Ovary (tissue), 9 donors: ENCODE results near the gene RABL6. TPM values are rescaled to one million over a fixed set of nuclear protein-coding genes. Genes with fewer than 3 reads are reported as not detected.

Experiments
- DNase-seq, 5 donors: peaks; one replicate each; pipeline ENCODE4 v3.0.0-alpha.2; 2019 to 2020
- H3K27ac ChIP-seq, 2 donors: fragments of 200-600 bp; one replicate each; pipeline versions ENCODE4 v1.5.1 to v1.8.0; 2019 to 2022
- H3K27me3 ChIP-seq: fragments of 200-600 bp; one replicate; pipeline ENCODE4 v1.8.0; 2022
- H3K36me3 ChIP-seq: fragments of 200-600 bp; sonication (generic); one replicate; pipeline ENCODE4 v1.5.1; 2019
- H3K4me1 ChIP-seq: one replicate; pipeline ENCODE4 v1.8.1; 2013; ENCODE audit warnings: mild to moderate bottlenecking, moderate library complexity; ENCODE audit not compliant: insufficient read depth
- H3K4me3 ChIP-seq: fragments of 200-600 bp; sonication (generic); one replicate; pipeline ENCODE4 v1.5.1; 2017
- H3K9me3 ChIP-seq, 2 donors: fragments of 200-600 bp in 1 of 2; sonication (generic) in 1 of 2; one replicate each; pipeline versions ENCODE4 v1.5.1 to v1.8.1; 2013 to 2019; ENCODE audit warnings: mild to moderate bottlenecking in 1 of 2, moderate library complexity in 1 of 2
- CTCF ChIP-seq, 3 donors: fragments of 450-650 bp in 2 of 3; fragments of 200-600 bp in 1 of 3; IDR thresholded peaks; one replicate each; pipeline versions ENCODE4 v1.5.1 to v1.8.0; 2016 to 2022; ENCODE audit warnings: antibody characterized with exemption in 3 of 3, mild to moderate bottlenecking in 1 of 3
- EP300 ChIP-seq: sonication (generic); formaldehyde crosslinking; IDR thresholded peaks from one replicate; pipeline ENCODE4 v1.6.1; 2017; ENCODE audit warnings: antibody characterized with exemption
- POLR2A ChIP-seq: fragments of 450-650 bp; IDR thresholded peaks from one replicate; pipeline ENCODE4 v1.6.1; 2017; ENCODE audit warnings: antibody characterized with exemption, mild to moderate bottlenecking, moderate library complexity
- WGBS, 3 donors: extraction: QIAGEN DNeasy Blood & Tissue Kit in 1 of 3; methylation state at CpG; one replicate each; pipeline versions ENCODE4 v1.1.5 to v1.1.7; 2013 to 2017; 5-methylcytosine and 5-hydroxymethylcytosine counted together
- intact Hi-C, 4 donors: fragments of 100-400 bp; cut with DNase I; formaldehyde crosslinking; loops; one replicate each; pipeline versions ENCODE4 v1.11.0 to v1.15.1; 2022 to 2023
- polyA plus RNA-seq, 2 donors: library from polyadenylated mRNA; stranded (reverse); fragments of 200-250 nt in 1 of 2; fragments of 350-450 nt in 1 of 2; fragmentation: Illumina TruSeq in 1 of 2; extraction: RNeasy Lipid Tissue Mini Kit (QIAGEN cat#74804) in 1 of 2; gene quantifications; one replicate each; pipeline ENCODE4 v1.2.3, GENCODE V29; 2013 to 2014
- total RNA-seq, 7 donors: library from RNA; depleted of rRNA in 2 of 7; stranded (reverse); fragments of >200 nt in 2 of 7; fragmentation: NEBNext Ultra II Directional in 3 of 7; extraction: Animal tissue kit (Norgen Biotek cat#: 25700) in 3 of 7; gene quantifications; one replicate each; pipeline versions ENCODE4 v1.1.0 to v1.2.4, GENCODE V29; 2016 to 2023
- donor health status: DM: no; HTN: no; CAD: no; lungs with moderate emphysema.
- donor health status: DM: no; HTN: no; CAD: no.
- donor health status: Bipolar disorder and iron deficiency.
- donor health status: DM: yes; HTN: yes; CAD: no.
- donor health status: DM: no; HTN: no; CAD: no.
- donor health status: DM: yes; HTN: yes; CAD: no.

Gene RABL6
- total and polyA plus RNA-seq, 9 donors, result 22.6 to 65.4 (median 49.4) TPM

GRCh38 chr9:136885950-136886578, 78.3 kb downstream of the RABL6 start, which contains the start of gene TRAF2:
TRAF2 (plus strand) TSS chr9:136886516; CDS start chr9:136898741, 12,225 bp downstream.
- Histone ChIP-seq H3K36me3 (no peaks in the 10 kb centered on the region), H3K4me1 (peaks cover 5% of the 10 kb centered on the region), H3K4me3 (peak within 1 kb of the TSS; percentile 85), H3K9me3 (no peaks in the 10 kb centered on the region), H3K27ac (peak within 1 kb of the TSS; percentile 37 to 60), H3K27me3 (no peaks in the 10 kb centered on the region)
- intact Hi-C loops, result loop anchor here in 1 of 4 donors (5.0 kb wide), 1 partner anchor 56 kb away; the partner anchor contains the start of gene FBXW5
- 0% methylated on average over 32 to 88 of the region's 88 CpGs for WGBS, 3 donors
- peak; percentile 96 to 99 (median 98) for DNase-seq
- TF ChIP-seq POLR2A, result no peak
- no peak for TF ChIP-seq CTCF (IDR thresholded peaks at IDR 0.05)
- TF ChIP-seq EP300, result no peak

DNA sequence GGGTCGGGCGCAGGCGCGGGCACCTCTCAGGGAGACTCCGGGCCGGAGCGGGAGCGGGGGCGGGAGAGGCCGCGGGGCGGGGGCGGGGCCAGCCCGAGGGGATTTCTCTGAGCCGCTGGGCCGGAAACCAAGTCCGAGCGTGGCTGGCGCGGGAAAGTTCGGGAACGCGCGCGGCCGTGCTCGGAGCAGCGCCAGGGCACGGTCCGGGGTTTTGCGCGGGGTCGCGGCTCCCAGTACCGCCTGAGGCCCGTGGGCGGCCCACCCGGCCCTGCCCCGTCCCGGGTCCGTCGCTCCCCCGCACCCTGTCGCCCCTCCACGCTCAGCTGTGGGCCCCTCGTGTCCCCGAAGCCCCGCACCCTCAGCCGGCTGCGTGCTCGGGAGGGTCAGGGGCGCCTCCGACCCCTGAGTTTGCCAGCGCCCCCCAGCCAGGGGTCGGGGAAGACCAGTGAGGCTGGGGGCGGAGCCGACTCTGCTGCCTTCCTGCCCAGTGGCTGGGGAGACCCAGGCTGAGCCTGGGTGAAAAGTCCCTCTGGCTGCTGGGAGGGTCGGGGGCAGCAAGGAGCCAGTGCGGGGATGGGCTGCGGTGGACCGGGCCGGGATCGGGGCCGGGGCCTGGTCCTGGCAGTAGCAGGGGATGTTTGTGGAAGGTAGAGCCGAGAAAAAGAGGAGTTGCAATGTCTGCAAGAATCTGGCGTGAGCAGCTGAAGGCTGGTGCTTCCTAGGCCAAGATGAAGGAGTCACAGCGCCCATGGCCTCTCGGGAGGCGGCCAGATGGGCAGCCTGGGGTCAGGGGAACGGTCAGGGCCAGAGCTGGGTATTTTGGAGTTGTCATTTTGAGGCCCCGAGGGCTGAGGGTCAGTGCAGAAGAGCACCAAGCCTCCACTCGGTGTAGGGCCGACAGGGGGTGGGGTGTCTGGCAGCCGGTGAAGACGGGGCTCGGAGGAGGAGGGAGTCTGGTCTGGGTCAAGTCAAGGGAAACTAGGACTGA, 79.2 kb downstream of the RABL6 start:
- DNase-seq, result no peak
- Histone ChIP-seq H3K9me3 (no peaks in the 10 kb centered on the region), H3K4me3 (peak overlapping the region; percentile 85), H3K27me3 (no peaks in the 10 kb centered on the region), H3K27ac (peak overlapping the region; percentile 37 to 60), H3K4me1 (peaks cover 5% of the 10 kb centered on the region), H3K36me3 (no peaks in the 10 kb centered on the region)
- TF ChIP-seq CTCF (IDR thresholded peaks at IDR 0.05) (no peak), EP300 (no peak), POLR2A (no peak)
- intact Hi-C loops, result loop anchor here in 1 of 4 donors (5.0 kb wide), 1 partner anchor 55 kb away; the partner anchor contains the start of gene FBXW5
- WGBS, 3 donors, result 1 to 2% (median 2%) methylated on average over 39 to 76 of the region's 76 CpGs

GRCh38 chr9:136888454-136888853, 80.7 kb downstream of the RABL6 start:
- 81 to 93% (median 81%) methylated on average over 8 of the region's 8 CpGs for WGBS, 3 donors

More at GRCh38 chr9:136888454-136888853, 80.7 kb downstream of the RABL6 start:
- H3K4me1 ChIP-seq, result peaks cover 5% of the 10 kb centered on the region
- no peak overlapping the region for H3K27ac ChIP-seq
- no peaks in the 10 kb centered on the region for H3K36me3 ChIP-seq
- TF ChIP-seq POLR2A (no peak), CTCF (IDR thresholded peaks at IDR 0.05) (no peak), EP300 (no peak)
- no peaks in the 10 kb centered on the region for H3K9me3 ChIP-seq
- no peak overlapping the region for H3K4me3 ChIP-seq
- DNase-seq, result no peak
- intact Hi-C loops, result loop anchor here in 1 of 4 donors (5.0 kb wide), 1 partner anchor 54 kb away; the partner anchor contains the start of gene FBXW5
- H3K27me3 ChIP-seq, result no peaks in the 10 kb centered on the region
